T-helper 1 cell treated with Interleukin-12 subunit alpha and Interleukin-12 subunit beta and Interleukin-4 antibody, amounts not matched to agents 30 ng/mL and 1 ng/mL, for 36 hours (primary cell): ENCODE measurements around the gene TBC1D4. TPM values are rescaled to one million over a fixed set of nuclear protein-coding genes. Genes with fewer than 3 reads are reported as not detected.

Source experiments
- intact Hi-C: fragments of 100-400 bp; cut with micrococcal nuclease; formaldehyde crosslinking; loops from one replicate; pipeline ENCODE4 v1.15.1; 2024
- total RNA-seq: library from RNA; stranded (reverse); gene quantifications from 2 replicates; pipeline ENCODE4 v1.2.3, GENCODE V29; 2022

The TBC1D4 gene
- total RNA-seq, 1 donor from 2014 or later = 11.9 TPM

GRCh38 chr13:75395901-75396300 lies 86.1 kb downstream of the TBC1D4 start:
- intact Hi-C loops = no loop called here

GRCh38 chr13:75395066-75395465 lies 86.9 kb downstream of the TBC1D4 start:
- intact Hi-C loops = no loop called here

DNA sequence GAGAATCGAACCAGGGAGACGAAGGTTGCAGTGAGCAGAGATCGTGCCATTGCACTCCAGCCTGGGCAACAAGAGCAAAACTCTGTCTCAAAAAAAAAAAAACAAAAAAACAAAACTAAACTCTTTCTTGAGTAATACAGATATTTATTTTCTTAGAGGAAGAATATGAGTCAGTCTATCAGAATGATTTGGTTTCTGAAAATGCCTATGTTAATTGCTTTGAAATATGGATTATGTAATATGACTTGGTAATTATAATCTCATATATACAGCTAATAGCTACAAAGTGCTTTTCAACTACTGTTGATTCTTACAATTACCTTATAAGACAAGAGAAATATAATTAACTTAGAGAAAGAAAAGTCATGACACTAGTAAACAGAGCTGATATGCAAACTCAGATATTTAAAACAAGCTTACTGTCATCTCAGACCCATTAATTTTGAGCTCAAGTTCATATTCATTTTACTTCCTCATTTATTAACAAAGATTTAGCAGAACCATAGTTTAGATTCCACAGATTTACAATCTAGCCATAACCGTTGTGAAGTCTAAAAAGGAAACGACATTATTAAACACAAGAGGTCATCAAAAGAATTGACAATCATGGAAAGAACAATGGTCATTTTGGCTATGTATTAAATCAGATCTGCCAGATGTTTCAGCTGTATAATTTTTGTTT lies 88.0 kb downstream of the TBC1D4 start:
- intact Hi-C loops = no loop called here

GRCh38 chr13:75391432-75392100 lies 90.4 kb downstream of the TBC1D4 start:
- intact Hi-C loops = no loop called here

DNA sequence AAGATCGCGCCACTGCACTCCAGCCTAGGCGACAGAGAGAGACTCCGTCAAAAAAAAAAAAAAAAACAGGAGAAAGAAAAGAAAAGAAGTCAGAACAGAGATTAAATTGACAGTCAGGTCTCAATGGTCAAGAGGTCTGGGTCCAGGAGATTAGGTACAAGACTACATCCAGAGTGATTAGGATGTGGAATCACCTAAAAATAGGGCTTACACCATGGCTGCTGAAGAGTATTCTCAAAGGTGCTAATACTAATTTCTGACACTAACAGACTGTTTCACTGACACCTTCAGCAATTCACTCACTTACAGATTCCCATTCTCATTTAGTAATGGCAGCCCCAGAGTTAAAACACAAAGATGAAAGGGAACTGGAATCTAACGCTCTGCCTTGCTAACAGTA lies 91.7 kb downstream of the TBC1D4 start:
- intact Hi-C loops = no loop called here

- intact Hi-C loops = no loop called here
Measured at GRCh38 chr13:75385708-75386083, 96.3 kb downstream of the TBC1D4 start.

- intact Hi-C loops = no loop called here
Measured at GRCh38 chr13:75384879-75385707, 96.9 kb downstream of the TBC1D4 start.

GRCh38 chr13:75383064-75383715 lies 98.8 kb downstream of the TBC1D4 start:
- intact Hi-C loops = no loop called here

- intact Hi-C loops = no loop called here
Measured at GRCh38 chr13:75378301-75378700, 103.7 kb downstream of the TBC1D4 start.

- intact Hi-C loops = no loop called here
Measured at GRCh38 chr13:75376792-75377402, 105.1 kb downstream of the TBC1D4 start.

GRCh38 chr13:75375329-75375728 lies 106.6 kb downstream of the TBC1D4 start:
- intact Hi-C loops = no loop called here

- intact Hi-C loops = loop anchor here (2.0 kb wide), 1 partner anchor 263 kb away; the partner anchor contains the start of gene LMO7
Measured at GRCh38 chr13:75373988-75374387, 108.0 kb downstream of the TBC1D4 start.

- intact Hi-C loops = loop anchor here (1.0 to 2.0 kb wide), 3 partner anchors 109 to 264 kb away; partner anchors contain the start of genes LMO7, TBC1D4 and UCHL3
Measured at GRCh38 chr13:75372923-75373841, 108.8 kb downstream of the TBC1D4 start.

- intact Hi-C loops = loop anchor here (1.0 to 2.0 kb wide), 3 partner anchors 110 to 264 kb away; partner anchors contain the start of genes LMO7, TBC1D4 and UCHL3
Measured at GRCh38 chr13:75372517-75372916, 109.5 kb downstream of the TBC1D4 start.

- intact Hi-C loops = no loop called here
Measured at GRCh38 chr13:75371203-75371602, 110.8 kb downstream of the TBC1D4 start.

GRCh38 chr13:75370774-75371173 lies 111.2 kb downstream of the TBC1D4 start:
- intact Hi-C loops = no loop called here

GRCh38 chr13:75369981-75370380 lies 112.0 kb downstream of the TBC1D4 start:
- intact Hi-C loops = loop anchor here (5.0 kb wide), 2 partner anchors 1238 to 1653 kb away; partner anchors contain the start of gene KLF12

DNA sequence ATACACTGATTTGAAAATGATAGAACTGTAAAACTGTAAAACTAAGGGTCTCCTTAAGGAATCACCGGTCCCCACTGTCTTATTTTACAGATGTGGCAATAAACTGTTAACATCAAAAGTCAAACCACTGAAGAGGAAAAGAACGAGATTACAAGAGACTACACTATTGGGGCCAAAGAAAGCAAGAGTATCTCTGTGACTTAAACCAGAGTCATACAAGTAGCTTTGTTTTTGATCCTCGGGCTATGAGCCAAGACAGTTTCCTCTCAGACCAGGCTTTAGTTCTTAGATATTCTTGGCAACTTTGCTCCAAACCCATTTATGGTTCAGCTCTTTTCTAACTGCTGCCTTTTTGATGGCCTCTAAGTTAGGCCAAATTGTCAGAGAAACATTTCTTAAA lies 113.8 kb downstream of the TBC1D4 start:
- intact Hi-C loops = loop anchor here (5.0 kb wide), 2 partner anchors 1236 to 1651 kb away; partner anchors contain the start of gene KLF12
